Measurements from ENCODE around the gene MTMR3. TPM values are rescaled to one million over a fixed set of nuclear protein-coding genes. Genes with fewer than 3 reads are reported as not detected.
"Not testable (repeated sequence)": the region's sequence is repeated elsewhere in the genome, so short reads cannot be mapped to it uniquely, and the experiment has no call there.

The MTMR3 gene
- total and polyA plus RNA-seq, 11 donors = 9.6 to 44.8 (median 34.6) TPM

DNA sequence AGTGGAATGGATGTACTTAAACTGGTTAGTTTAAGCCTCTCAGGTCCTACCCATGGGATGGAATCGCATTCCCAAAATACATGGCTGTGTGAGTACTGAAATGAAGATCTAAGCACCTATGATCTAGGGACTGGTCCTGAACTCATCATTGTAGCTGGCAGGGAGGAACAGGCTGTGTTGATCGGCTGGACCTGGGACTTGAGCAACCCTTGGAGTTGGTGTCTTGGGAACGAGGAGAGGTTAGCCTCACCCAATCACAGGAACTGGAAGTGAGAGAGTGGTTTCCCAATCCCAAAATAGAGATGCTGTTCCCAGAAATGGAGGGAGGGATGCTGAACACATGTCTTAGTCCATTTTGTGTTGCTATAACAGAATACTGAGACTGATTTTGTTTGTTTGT, 28.5 kb upstream of the MTMR3 start:
- H3K4me1 ChIP-seq = peaks cover 0 to 10% (median 0%) of the 10 kb centered on the region in 12 donors
- H3K9me3 ChIP-seq = no peaks in the 10 kb centered on the region
- WGBS, 4 donors = 61 to 87% (median 78%) methylated on average over 3 of the region's 3 CpGs
- ATAC-seq = no peak
- H3K36me3 ChIP-seq = no peaks in the 10 kb centered on the region
- intact Hi-C loops (cut with DNase I) = no loop called here
- DNase-seq = no peak
- H3K27ac ChIP-seq = no peak overlapping the region
- TF ChIP-seq, protein P1, sequence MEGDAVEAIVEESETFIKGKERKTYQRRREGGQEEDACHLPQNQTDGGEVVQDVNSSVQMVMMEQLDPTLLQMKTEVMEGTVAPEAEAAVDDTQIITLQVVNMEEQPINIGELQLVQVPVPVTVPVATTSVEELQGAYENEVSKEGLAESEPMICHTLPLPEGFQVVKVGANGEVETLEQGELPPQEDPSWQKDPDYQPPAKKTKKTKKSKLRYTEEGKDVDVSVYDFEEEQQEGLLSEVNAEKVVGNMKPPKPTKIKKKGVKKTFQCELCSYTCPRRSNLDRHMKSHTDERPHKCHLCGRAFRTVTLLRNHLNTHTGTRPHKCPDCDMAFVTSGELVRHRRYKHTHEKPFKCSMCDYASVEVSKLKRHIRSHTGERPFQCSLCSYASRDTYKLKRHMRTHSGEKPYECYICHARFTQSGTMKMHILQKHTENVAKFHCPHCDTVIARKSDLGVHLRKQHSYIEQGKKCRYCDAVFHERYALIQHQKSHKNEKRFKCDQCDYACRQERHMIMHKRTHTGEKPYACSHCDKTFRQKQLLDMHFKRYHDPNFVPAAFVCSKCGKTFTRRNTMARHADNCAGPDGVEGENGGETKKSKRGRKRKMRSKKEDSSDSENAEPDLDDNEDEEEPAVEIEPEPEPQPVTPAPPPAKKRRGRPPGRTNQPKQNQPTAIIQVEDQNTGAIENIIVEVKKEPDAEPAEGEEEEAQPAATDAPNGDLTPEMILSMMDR (IDR thresholded peaks at IDR 0.05) = no peak
- no peak for TF ChIP-seq POLR2A (IDR thresholded peaks at IDR 0.05)
- no peaks in the 10 kb centered on the region for H3K27me3 ChIP-seq
- H3K4me3 ChIP-seq = no peak overlapping the region

DNA sequence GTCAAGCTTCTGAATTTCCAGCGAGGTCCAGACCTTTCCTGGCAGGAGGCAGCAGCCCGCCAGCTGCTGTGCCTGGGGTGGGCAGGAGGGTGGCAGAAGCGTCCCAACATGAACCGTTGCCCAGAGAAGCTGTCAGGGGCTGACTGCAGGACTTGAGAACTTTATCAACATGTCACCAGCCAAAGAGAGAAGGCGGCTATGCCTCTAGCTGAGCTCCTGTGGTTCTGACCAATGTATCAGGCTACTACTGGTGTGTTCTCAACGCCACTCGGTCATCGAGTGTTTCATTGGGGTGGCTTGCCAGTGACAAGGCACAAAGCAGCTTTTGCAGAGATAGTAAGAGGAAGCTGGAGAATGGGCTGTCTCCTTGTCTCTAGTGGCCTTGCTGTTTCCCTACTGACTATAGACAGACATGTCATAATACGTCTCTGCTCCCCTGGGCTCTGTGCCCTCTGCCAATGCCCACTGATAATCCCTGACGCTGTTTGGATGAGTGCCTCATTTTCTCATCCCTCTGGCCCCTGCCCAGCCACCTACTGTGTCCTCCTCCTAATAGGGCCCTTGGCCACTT, 27.3 kb upstream of the MTMR3 start:
- H3K36me3 ChIP-seq = no peaks in the 10 kb centered on the region
- WGBS, 4 donors = 20 to 32% (median 24%) methylated on average over 5 to 10 of the region's 10 CpGs
- no peaks in the 10 kb centered on the region for H3K27me3 ChIP-seq
- intact Hi-C loops (cut with DNase I) = loop anchor here in 1 of 10 donors (1.0 kb wide), 1 partner anchor 150 kb away; no protein-coding TSS in a partner anchor
- no peak for TF ChIP-seq POLR2A (IDR thresholded peaks at IDR 0.05)
- TF ChIP-seq, protein P1 (IDR thresholded peaks at IDR 0.05) = peak in 7 of 12 donors; percentile 11 to 47 (median 32)
- peak; percentile 95 to 98 (median 96) for ATAC-seq
- H3K9me3 ChIP-seq = no peaks in the 10 kb centered on the region
- peak; percentile 71 to 89 (median 82) for DNase-seq
- H3K27ac ChIP-seq = peak overlapping the region in 11 of 12 donors; percentile 4 to 96 (median 65)
- H3K4me3 ChIP-seq = no peak overlapping the region
- H3K4me1 ChIP-seq = peaks cover 0 to 10% (median 0%) of the 10 kb centered on the region in 12 donors

DNA sequence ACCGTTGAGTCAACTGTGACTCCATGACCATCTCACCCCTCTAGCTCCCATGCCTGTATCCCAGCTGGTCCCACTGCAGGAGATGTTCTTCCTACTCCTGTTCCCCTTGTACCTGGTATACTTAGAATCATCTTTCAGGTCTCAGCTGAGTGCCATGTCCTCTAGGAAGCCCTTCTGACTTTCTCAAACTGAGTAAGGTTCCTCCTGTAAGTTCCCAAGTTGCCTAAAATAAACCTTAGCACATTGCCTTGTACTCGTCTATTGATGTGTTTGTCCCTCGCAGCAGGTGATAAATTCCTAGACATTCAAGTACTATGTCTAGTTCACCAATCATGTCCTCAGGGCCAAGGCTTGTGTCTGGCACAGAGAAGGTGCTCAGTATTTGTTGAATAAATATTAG, 26.5 kb upstream of the MTMR3 start:
- Histone ChIP-seq H3K36me3 (no peaks in the 10 kb centered on the region), H3K27ac (peak overlapping the region; percentile 4 to 96 (median 60)), H3K27me3 (no peaks in the 10 kb centered on the region), H3K4me3 (no peak overlapping the region), H3K4me1 (peaks cover 0 to 16% (median 0%) of the 10 kb centered on the region in 12 donors), H3K9me3 (no peaks in the 10 kb centered on the region)
- 40 to 56% (median 41%) methylated on average over 3 of the region's 3 CpGs for WGBS, 4 donors
- intact Hi-C loops (cut with DNase I) = no loop called here
- DNase-seq = no peak
- no peak for ATAC-seq
- TF ChIP-seq, protein P1 (IDR thresholded peaks at IDR 0.05) = no peak
- TF ChIP-seq POLR2A (IDR thresholded peaks at IDR 0.05) = no peak

DNA sequence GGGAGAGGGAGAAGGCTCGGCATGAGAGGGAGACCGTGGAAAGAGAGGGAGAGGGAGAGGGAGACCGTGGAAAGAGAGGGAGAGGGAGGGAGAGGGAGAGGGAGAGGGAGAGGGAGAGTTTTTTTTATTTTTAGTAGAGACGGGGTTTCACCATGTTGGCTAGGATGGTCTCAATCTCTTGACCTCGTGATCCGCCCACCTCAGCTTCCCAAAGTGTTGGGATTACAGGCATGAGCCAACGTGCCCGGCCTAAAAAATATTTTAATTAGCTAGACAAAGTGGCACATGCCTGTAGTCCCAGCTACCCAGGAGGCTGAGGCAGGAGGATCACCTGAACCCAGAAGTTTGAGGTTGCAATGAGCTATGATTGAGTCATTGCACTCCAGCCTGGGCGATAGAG, 23.9 kb upstream of the MTMR3 start:
- intact Hi-C loops (cut with DNase I); DNase-seq; H3K4me3 ChIP-seq; H3K27me3 ChIP-seq; ATAC-seq; H3K36me3 ChIP-seq; H3K9me3 ChIP-seq; H3K27ac ChIP-seq: not testable (repeated sequence)
- 78 to 85% (median 78%) methylated on average over 9 of the region's 9 CpGs for WGBS, 4 donors
- H3K4me1 ChIP-seq = peaks cover 0 to 22% (median 2%) of the 10 kb centered on the region in 12 donors
